ELR (cell line): ENCODE data around the gene ARHGEF17.

Source experiments
- DNase-seq: peaks from one replicate; pipeline ENCODE4 v3.0.0-alpha.2; 2015; ENCODE audit warnings: low read depth

The ARHGEF17 gene

GRCh38 chr11:73412308-73412707 is 104.2 kb downstream of the ARHGEF17 start:
- peak; percentile 47 for DNase-seq

DNA sequence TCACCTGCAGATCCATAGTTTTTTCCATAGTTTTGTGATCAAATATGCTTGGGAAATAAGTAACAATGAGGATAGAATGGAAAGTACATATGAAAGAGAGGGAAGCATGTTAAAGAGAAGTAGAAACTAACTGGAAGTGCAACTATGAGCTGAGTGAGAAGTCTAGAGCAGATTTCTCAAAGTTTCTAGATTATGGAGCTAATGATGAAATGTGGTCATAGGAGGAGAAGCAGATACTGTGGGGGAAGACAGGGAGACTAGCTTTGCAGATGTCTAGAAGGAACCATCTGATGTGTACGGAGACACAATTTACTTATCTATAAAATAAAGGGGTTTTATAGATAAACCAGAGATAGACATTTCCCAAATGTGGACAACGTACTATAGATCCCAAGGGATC is 105.2 kb downstream of the ARHGEF17 start:
- DNase-seq = no peak

- DNase-seq = no peak
Measured at GRCh38 chr11:73414977-73415651, 107.0 kb downstream of the ARHGEF17 start.

- peak; percentile 43 for DNase-seq
Measured at GRCh38 chr11:73415854-73416615, 108.0 kb downstream of the ARHGEF17 start.

- DNase-seq = peak; percentile 42
Measured at GRCh38 chr11:73416786-73417185, 108.7 kb downstream of the ARHGEF17 start.
